Activated T-helper 1 cell treated with anti-CD3 and anti-CD28 coated beads, Interleukin-12 subunit alpha, Interleukin-12 subunit beta, Interleukin-2, Interleukin-4 antibody, amounts not matched to agents 30 ng/mL and 10 ng/mL and 1 ng/mL, durations not matched to agents 14 hours and 24 hours and 36 hours (primary cell): ENCODE results near the gene CTNS. TPM values are rescaled to one million over a fixed set of nuclear protein-coding genes. Genes with fewer than 3 reads are reported as not detected.

ENCODE experiments used
- DNase-seq: peaks from one replicate; pipeline ENCODE4 v3.0.0; 2021; ENCODE audit warnings: low spot score
- H3K27ac Mint-ChIP-seq: one replicate; pipeline ENCODE4 v1.8.0; 2021; ENCODE audit warnings: mild to moderate bottlenecking, mixed read lengths
- H3K27me3 Mint-ChIP-seq: one replicate; pipeline ENCODE4 v1.8.0; 2022; ENCODE audit warnings: mild to moderate bottlenecking, moderate library complexity, mixed read lengths; ENCODE audit not compliant: insufficient read depth
- H3K36me3 Mint-ChIP-seq: one replicate; pipeline ENCODE4 v1.8.0; 2021; ENCODE audit warnings: low read depth, mixed read lengths
- H3K4me1 Mint-ChIP-seq: one replicate; pipeline ENCODE4 v1.8.0; 2021; ENCODE audit warnings: low read depth, mixed read lengths
- H3K4me3 Mint-ChIP-seq: one replicate; pipeline ENCODE4 v1.8.0; 2021; ENCODE audit warnings: mild to moderate bottlenecking, moderate library complexity, mixed read lengths
- H3K9me3 Mint-ChIP-seq: one replicate; pipeline ENCODE4 v1.8.0; 2021; ENCODE audit warnings: mixed read lengths
- intact Hi-C: fragments of 100-400 bp; cut with micrococcal nuclease; formaldehyde crosslinking; loops from one replicate; pipeline ENCODE4 v1.15.1; 2024
- total RNA-seq: library from RNA; stranded (reverse); gene quantifications from 2 replicates; pipeline ENCODE4 v1.2.3, GENCODE V29; 2022

Gene CTNS
- total RNA-seq, result 47.5 and 55.3 TPM in 2 replicates

DNA sequence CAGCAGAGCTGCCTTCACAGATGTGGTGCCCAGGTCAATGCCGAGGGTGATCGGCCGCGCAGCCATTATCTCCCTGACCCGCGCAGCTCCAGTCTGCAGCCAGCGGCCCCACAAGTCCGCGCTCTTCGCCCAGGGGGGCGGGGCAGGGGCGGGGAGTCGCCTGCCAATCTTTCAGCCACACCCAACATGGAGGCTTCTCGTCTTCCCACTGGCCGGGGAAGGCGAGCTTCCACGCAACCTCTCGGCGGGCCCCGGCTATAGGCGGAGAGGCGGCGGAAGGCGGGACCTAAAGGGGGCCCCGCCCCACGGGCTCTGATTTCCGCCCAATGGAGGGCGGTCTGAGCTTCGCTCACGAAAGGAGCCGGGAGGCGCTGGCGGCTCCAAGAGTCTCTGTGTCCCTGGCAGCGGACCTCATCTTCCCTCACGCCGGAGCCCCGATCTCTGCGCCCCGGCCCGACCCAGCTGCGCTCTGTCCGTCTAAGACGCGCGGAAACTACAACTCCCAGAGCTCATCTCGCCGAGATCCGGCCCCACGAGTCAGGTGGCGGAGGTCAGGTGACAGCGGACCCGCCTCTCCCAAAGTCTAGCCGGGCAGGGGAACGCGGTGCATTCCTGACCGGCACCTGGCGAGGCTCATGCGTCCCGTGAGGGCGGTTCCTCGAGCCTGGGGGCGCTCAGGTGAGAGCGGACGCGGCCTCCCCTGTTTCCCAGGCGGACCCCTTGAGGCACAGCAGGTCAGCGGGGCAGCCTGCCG lies at the start of gene CTNS, which contains the start of gene SHPK:
TSS of gene CTNS (plus strand) at position 607 of the 754 bp plus-strand sequence. CDS start 3,447 bp downstream, outside the sequence.
TSS of gene SHPK (minus strand) at position 97 of the 754 bp plus-strand sequence. CDS start at position 66, 31 bp downstream.
- Mint-ChIP-seq H3K36me3 (peaks cover 25% of the 10 kb centered on the region), H3K9me3 (no peaks in the 10 kb centered on the region), H3K4me1 (peaks cover 48% of the 10 kb centered on the region), H3K27ac (peak within 1 kb of the TSS; percentile 98), H3K27me3 (no peaks in the 10 kb centered on the region), H3K4me3 (peak within 1 kb of the TSS; percentile 95)
- DNase-seq, result peak; percentile 95
- intact Hi-C loops, result loop anchor here (1.0 to 5.0 kb wide), 7 partner anchors 32 to 589 kb away; partner anchors contain the start of genes CAMKK1, EMC6, HASPIN and TAX1BP3

GRCh38 chr17:3589784-3590183 lies 46.8 kb upstream of the CTNS start:
- Mint-ChIP-seq H3K27ac (no peak overlapping the region), H3K27me3 (no peaks in the 10 kb centered on the region), H3K4me1 (no peaks in the 10 kb centered on the region), H3K4me3 (no peak overlapping the region), H3K36me3 (peaks cover 8% of the 10 kb centered on the region), H3K9me3 (no peaks in the 10 kb centered on the region)
- intact Hi-C loops, result no loop called here
- DNase-seq, result no peak

DNA sequence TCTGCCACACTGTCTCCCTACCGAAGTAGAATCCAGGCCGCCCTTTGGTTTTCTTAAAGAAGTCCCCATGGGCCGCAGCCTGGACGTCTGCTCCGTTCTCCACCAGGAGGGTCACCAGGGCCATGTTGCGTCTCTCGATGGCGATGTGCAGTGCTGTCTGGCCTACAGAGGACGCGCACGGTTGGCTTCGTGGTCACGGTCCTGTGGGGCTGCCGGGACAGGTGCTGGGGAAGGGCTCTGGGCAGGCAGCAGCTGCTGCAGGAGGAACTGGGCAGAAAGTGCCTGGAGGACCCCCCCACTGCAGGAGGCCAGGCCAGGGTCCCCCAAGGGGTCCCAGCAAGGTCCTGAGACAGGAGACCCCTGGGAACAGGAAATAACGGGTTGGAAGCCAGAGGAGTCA lies 46.3 kb upstream of the CTNS start:
- Mint-ChIP-seq H3K27me3 (no peaks in the 10 kb centered on the region), H3K36me3 (peaks cover 8% of the 10 kb centered on the region), H3K4me3 (no peak overlapping the region), H3K9me3 (no peaks in the 10 kb centered on the region), H3K4me1 (no peaks in the 10 kb centered on the region), H3K27ac (no peak overlapping the region)
- DNase-seq, result no peak
- intact Hi-C loops, result no loop called here

- no peaks in the 10 kb centered on the region for H3K27me3 Mint-ChIP-seq
- no peak for DNase-seq
- no peaks in the 10 kb centered on the region for H3K4me1 Mint-ChIP-seq
- no peak overlapping the region for H3K4me3 Mint-ChIP-seq
- H3K9me3 Mint-ChIP-seq, result no peaks in the 10 kb centered on the region
- H3K27ac Mint-ChIP-seq, result no peak overlapping the region
- H3K36me3 Mint-ChIP-seq, result peaks cover 8% of the 10 kb centered on the region
- intact Hi-C loops, result no loop called here
Measured at GRCh38 chr17:3590768-3591167, 45.8 kb upstream of the CTNS start.

GRCh38 chr17:3592216-3592860 lies 44.2 kb upstream of the CTNS start:
- H3K27ac Mint-ChIP-seq, result peak overlapping the region; percentile 23
- H3K27me3 Mint-ChIP-seq, result no peaks in the 10 kb centered on the region
- no peak overlapping the region for H3K4me3 Mint-ChIP-seq
- no peaks in the 10 kb centered on the region for H3K9me3 Mint-ChIP-seq
- peaks cover 8% of the 10 kb centered on the region for H3K36me3 Mint-ChIP-seq
- no peaks in the 10 kb centered on the region for H3K4me1 Mint-ChIP-seq
- DNase-seq, result no peak
- intact Hi-C loops, result no loop called here

DNA sequence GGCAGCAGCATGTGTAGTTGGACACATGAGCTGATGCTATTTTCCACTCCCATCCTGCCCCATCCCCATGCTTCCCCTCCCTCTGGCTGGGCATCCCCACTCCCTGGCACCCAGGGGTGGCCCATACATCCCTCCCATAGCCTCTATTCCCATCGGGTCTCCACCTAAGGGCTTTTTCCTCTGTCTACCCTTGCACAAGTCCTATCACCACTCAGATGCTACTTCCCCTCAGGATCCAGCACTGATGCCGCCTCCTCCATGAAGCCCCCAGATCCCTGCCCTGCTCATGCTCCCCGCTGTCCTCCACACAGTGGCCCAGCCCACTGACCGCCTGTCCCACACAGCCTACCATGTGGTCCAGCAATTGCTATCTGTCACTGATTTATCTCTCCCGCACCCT lies 43.2 kb upstream of the CTNS start:
- intact Hi-C loops, result no loop called here
- no peak for DNase-seq
- Mint-ChIP-seq H3K4me1 (no peaks in the 10 kb centered on the region), H3K9me3 (no peaks in the 10 kb centered on the region), H3K27me3 (no peaks in the 10 kb centered on the region), H3K36me3 (peaks cover 8% of the 10 kb centered on the region), H3K4me3 (no peak overlapping the region), H3K27ac (no peak overlapping the region)

DNA sequence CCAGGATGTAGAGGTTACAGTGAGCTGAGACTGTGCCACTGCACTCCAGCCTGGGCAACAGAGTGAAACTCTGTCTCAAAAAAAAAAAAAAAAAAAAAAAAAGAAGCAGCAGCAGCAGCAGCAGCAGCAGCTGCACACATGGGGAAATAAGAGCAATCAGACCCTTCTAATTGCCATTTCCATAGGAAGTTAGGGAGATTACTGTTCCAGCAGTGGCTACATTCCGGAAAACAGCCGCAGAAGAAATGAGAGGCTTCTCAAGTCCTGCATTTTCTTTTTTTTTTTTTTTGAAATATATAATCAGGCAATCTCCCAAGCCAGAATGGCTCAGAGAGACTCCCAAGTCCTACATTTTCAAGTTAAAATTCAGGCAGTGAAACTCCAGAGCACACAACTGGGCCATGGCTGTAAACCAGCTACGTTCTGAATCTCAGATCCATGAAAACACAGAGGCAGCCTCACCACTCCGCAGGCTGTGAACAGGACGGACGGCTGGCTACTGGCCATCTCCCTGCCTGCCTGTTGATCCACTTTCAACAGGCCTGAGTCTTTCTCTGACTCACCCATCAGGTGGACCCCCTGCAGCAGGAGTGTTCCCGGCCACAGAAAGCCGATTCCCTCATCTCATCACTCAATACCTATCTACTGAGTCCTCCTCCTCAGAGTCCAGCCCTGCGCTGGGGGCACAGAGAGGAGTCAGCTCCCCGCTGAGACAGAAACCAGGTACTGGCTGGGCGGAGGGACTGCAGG lies 42.3 kb upstream of the CTNS start:
- H3K4me3 Mint-ChIP-seq, result no peak overlapping the region
- H3K4me1 Mint-ChIP-seq, result no peaks in the 10 kb centered on the region
- no peak overlapping the region for H3K27ac Mint-ChIP-seq
- H3K27me3 Mint-ChIP-seq, result no peaks in the 10 kb centered on the region
- H3K36me3 Mint-ChIP-seq, result peaks cover 6% of the 10 kb centered on the region
- intact Hi-C loops, result no loop called here
- DNase-seq, result no peak
- H3K9me3 Mint-ChIP-seq, result no peaks in the 10 kb centered on the region

GRCh38 chr17:3594976-3595375 lies 41.6 kb upstream of the CTNS start:
- no peaks in the 10 kb centered on the region for H3K27me3 Mint-ChIP-seq

GRCh38 chr17:3596804-3597464 lies 39.6 kb upstream of the CTNS start:
- Mint-ChIP-seq H3K27ac (no peak overlapping the region), H3K4me3 (no peak overlapping the region), H3K9me3 (no peaks in the 10 kb centered on the region), H3K27me3 (no peaks in the 10 kb centered on the region), H3K4me1 (no peaks in the 10 kb centered on the region), H3K36me3 (no peaks in the 10 kb centered on the region)
- no peak for DNase-seq
- intact Hi-C loops, result no loop called here

More at GRCh38 chr17:3594976-3595375, 41.6 kb upstream of the CTNS start:
- Mint-ChIP-seq H3K4me3 (no peak overlapping the region), H3K4me1 (no peaks in the 10 kb centered on the region), H3K36me3 (peaks cover 1% of the 10 kb centered on the region), H3K9me3 (no peaks in the 10 kb centered on the region), H3K27ac (no peak overlapping the region)
- no peak for DNase-seq
- intact Hi-C loops, result no loop called here

GRCh38 chr17:3598078-3598477 lies 38.5 kb upstream of the CTNS start:
- Mint-ChIP-seq H3K4me3 (no peak overlapping the region), H3K4me1 (no peaks in the 10 kb centered on the region), H3K9me3 (no peaks in the 10 kb centered on the region), H3K27me3 (no peaks in the 10 kb centered on the region), H3K27ac (no peak overlapping the region), H3K36me3 (peaks cover 2% of the 10 kb centered on the region)
- DNase-seq, result no peak
- intact Hi-C loops, result no loop called here

DNA sequence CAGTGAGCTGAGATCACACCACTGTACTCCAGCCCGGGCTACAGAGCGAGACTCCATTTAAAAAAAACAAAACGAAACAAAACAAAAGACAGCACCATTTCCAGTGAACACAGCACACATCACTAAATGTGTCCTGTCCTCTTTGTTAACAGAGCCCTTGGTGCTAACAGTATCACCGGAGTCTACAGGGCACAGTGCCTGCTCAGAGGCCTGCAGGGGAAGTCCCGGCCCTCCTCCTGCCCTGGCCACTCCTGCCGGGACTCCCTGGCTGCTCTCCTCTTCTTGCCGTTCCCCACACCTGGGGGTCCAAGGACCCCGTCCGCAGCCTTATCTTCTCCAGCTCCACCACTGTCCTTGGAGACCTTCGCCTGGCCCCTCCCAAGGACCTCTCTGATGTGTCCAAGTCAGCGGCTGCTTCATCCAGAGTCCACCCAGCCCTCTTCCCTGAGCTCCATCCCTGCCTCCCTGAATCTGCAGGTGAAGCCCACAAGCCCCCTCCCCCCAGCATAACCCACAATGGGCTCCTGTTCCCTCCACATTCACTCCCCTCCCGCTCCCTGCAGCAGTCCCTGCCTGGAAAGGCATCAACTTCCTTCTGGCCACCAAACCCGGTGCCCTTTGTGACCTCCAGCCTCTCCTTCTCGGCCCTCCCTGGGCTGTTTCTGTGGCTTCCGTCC lies 35.9 kb upstream of the CTNS start:
- H3K4me1 Mint-ChIP-seq, result no peaks in the 10 kb centered on the region
- no peaks in the 10 kb centered on the region for H3K27me3 Mint-ChIP-seq
- H3K27ac Mint-ChIP-seq, result no peak overlapping the region
- no peaks in the 10 kb centered on the region for H3K9me3 Mint-ChIP-seq
- DNase-seq, result no peak
- intact Hi-C loops, result loop anchor here (5.0 kb wide), 1 partner anchor 37 kb away; the partner anchor contains the start of genes CTNS and SHPK
- H3K36me3 Mint-ChIP-seq, result peaks cover 2% of the 10 kb centered on the region
- no peak overlapping the region for H3K4me3 Mint-ChIP-seq

- no peak for DNase-seq
- no peaks in the 10 kb centered on the region for H3K9me3 Mint-ChIP-seq
- H3K27me3 Mint-ChIP-seq, result no peaks in the 10 kb centered on the region
- intact Hi-C loops, result loop anchor here (1.0 to 5.0 kb wide), 3 partner anchors 35 to 66 kb away; partner anchors contain the start of genes CTNS, EMC6, SHPK and TAX1BP3
- no peak overlapping the region for H3K4me3 Mint-ChIP-seq
- H3K36me3 Mint-ChIP-seq, result peaks cover 2% of the 10 kb centered on the region
- H3K4me1 Mint-ChIP-seq, result no peaks in the 10 kb centered on the region
- no peak overlapping the region for H3K27ac Mint-ChIP-seq
Measured at GRCh38 chr17:3602499-3602898, 34.1 kb upstream of the CTNS start.
